ENCODE measurements around the gene GAS2.

GAS2 gene

DNA sequence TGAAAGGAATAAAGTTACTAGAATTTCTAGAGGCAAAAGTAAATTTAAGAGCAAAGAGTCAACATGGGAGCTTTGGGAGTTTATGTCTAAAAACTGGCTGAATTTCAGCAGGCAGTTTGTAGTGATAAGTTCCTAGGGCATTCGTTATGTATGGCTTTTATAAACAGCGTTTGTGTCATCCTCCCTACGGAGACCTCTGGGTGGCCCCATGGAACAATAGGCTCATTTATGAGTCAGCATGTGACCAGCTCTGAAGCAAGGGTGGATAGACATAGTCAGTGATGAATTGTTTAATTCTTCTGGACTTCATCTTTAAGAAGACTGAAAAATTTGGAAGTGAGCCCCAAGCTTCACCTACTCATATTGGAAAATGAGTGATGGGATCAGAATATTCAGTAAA is 126.1 kb downstream of the GAS2 start:
- 13% methylated on average over 3 of the region's 3 CpGs for WGBS
- no peak overlapping the region for H2BK15ac ChIP-seq (ENCODE audit: low read depth, poor library complexity, severe bottlenecking)
- H3K36me3 ChIP-seq (ENCODE audit: control insufficient read depth in 1 of 2, insufficient read depth in 2 of 2, low read depth in 1 of 2, low read length in 2 of 2), result no peaks in the 10 kb centered on the region
- H2BK120ac ChIP-seq (ENCODE audit: low read depth, low read length), result no peak overlapping the region
- H2BK12ac ChIP-seq (ENCODE audit: low read length in 2 of 2), result no peak overlapping the region
- H3K4me3 ChIP-seq (ENCODE audit: insufficient read depth in 1 of 2, low read depth in 1 of 2, low read length in 2 of 2), result no peak overlapping the region
- no peak overlapping the region for H2AFZ ChIP-seq (ENCODE audit: low read depth, low read length)
- no peak overlapping the region for H3K4ac ChIP-seq (ENCODE audit: low read depth in 1 of 2, low read length in 2 of 2)
- no peak overlapping the region for H2BK5ac ChIP-seq (ENCODE audit: low read depth, low read length, poor library complexity, severe bottlenecking)
- no peak overlapping the region for H3K27ac ChIP-seq (ENCODE audit: low read length, poor library complexity, severe bottlenecking)
- no peak overlapping the region for H3K4me2 ChIP-seq (ENCODE audit: low read length, poor library complexity, severe bottlenecking)
- no peaks in the 10 kb centered on the region for H3K4me1 ChIP-seq (ENCODE audit: control insufficient read depth, insufficient read depth, low read depth, low read length)
- DNase-seq, result peak; percentile 63
- no peak overlapping the region for H4K91ac ChIP-seq (ENCODE audit: low read length)
- no peak overlapping the region for H3K9ac ChIP-seq (ENCODE audit: low read length)
- H3K27me3 ChIP-seq (ENCODE audit: control insufficient read depth in 1 of 2, insufficient read depth in 1 of 2, low read length in 2 of 2), result no peaks in the 10 kb centered on the region
- no peak overlapping the region for H3K23ac ChIP-seq (ENCODE audit: low read length in 2 of 2)
- no peaks in the 10 kb centered on the region for H3K79me1 ChIP-seq (replicated peaks; ENCODE audit: low read length, poor library complexity, severe bottlenecking)
- H3K14ac ChIP-seq (ENCODE audit: low read length in 2 of 2), result no peak overlapping the region
- H2AK5ac ChIP-seq (ENCODE audit: low read length, severe bottlenecking), result no peak overlapping the region
- H3K18ac ChIP-seq (ENCODE audit: low read depth in 1 of 2, low read length in 2 of 2), result no peak overlapping the region
- H4K8ac ChIP-seq (ENCODE audit: low read length), result no peak overlapping the region
- no peaks in the 10 kb centered on the region for H3K9me3 ChIP-seq (ENCODE audit: control insufficient read depth, low read length)

DNA sequence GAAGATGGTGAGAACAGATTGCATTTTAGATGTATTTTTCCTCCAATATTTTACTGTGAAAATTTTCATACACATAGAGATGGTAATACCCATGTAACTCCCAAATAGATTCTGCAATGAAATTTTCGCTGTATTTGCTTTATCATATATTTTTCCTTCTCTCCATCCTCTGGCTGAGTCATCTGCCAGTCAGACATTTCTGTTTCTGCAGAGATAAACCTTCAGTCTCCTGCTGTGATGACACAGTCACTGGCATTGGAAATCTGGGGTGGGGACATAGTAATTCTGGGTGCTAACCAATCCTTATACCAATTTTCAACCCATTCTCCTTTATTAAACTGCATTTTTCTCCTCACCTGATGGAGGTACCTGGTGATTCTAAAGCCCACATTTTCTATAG is 129.5 kb downstream of the GAS2 start:
- no peak overlapping the region for H3K18ac ChIP-seq (ENCODE audit: low read depth in 1 of 2, low read length in 2 of 2)
- peaks cover 5% of the 10 kb centered on the region in 2 experiments for H3K27me3 ChIP-seq (ENCODE audit: control insufficient read depth in 1 of 2, insufficient read depth in 1 of 2, low read length in 2 of 2)
- H3K14ac ChIP-seq (ENCODE audit: low read length in 2 of 2), result no peak overlapping the region
- no peak overlapping the region for H2BK12ac ChIP-seq (ENCODE audit: low read length in 2 of 2)
- H2AFZ ChIP-seq (ENCODE audit: low read depth, low read length), result no peak overlapping the region
- H2BK15ac ChIP-seq (ENCODE audit: low read depth, poor library complexity, severe bottlenecking), result no peak overlapping the region
- no peak overlapping the region for H3K4me2 ChIP-seq (ENCODE audit: low read length, poor library complexity, severe bottlenecking)
- DNase-seq, result no peak
- H4K91ac ChIP-seq (ENCODE audit: low read length), result no peak overlapping the region
- H2BK120ac ChIP-seq (ENCODE audit: low read depth, low read length), result no peak overlapping the region
- no CpG with 5 or more reads among the region's 1 CpG for WGBS
- H2AK5ac ChIP-seq (ENCODE audit: low read length, severe bottlenecking), result no peak overlapping the region
- no peak overlapping the region for H3K27ac ChIP-seq (ENCODE audit: low read length, poor library complexity, severe bottlenecking)
- H3K4me3 ChIP-seq (ENCODE audit: insufficient read depth in 1 of 2, low read depth in 1 of 2, low read length in 2 of 2), result no peak overlapping the region
- H3K23ac ChIP-seq (ENCODE audit: low read length in 2 of 2), result no peak overlapping the region
- no peaks in the 10 kb centered on the region for H3K4me1 ChIP-seq (ENCODE audit: control insufficient read depth, insufficient read depth, low read depth, low read length)
- H2BK5ac ChIP-seq (ENCODE audit: low read depth, low read length, poor library complexity, severe bottlenecking), result no peak overlapping the region
- H4K8ac ChIP-seq (ENCODE audit: low read length), result no peak overlapping the region
- H3K36me3 ChIP-seq (ENCODE audit: control insufficient read depth in 1 of 2, insufficient read depth in 2 of 2, low read depth in 1 of 2, low read length in 2 of 2), result no peaks in the 10 kb centered on the region
- no peak overlapping the region for H3K9ac ChIP-seq (ENCODE audit: low read length)
- H3K9me3 ChIP-seq (ENCODE audit: control insufficient read depth, low read length), result no peaks in the 10 kb centered on the region
- H3K79me1 ChIP-seq (replicated peaks; ENCODE audit: low read length, poor library complexity, severe bottlenecking), result no peaks in the 10 kb centered on the region
- H3K4ac ChIP-seq (ENCODE audit: low read depth in 1 of 2, low read length in 2 of 2), result no peak overlapping the region

DNA sequence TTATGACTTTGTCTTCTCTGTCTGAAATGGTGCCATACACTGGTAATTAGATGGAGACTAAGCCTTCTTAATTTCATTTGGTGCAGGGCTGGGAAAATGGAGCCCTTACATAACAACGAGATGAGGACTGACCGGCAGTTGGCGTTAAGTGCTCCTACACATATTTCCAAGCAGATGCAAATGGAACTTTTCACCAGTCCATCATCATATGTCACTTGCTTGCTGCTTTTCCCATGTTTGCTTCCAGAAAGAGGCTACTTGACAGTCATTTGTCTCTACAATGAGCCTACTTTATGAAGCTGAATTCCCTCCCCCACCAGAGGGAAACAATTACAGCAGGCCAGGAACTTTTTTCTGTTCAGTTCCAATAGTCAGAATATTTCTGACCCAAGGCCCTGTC is 130.6 kb downstream of the GAS2 start:
- no peak overlapping the region for H3K27ac ChIP-seq (ENCODE audit: low read length, poor library complexity, severe bottlenecking)
- WGBS, result 91% methylated on average over 3 of the region's 3 CpGs
- no peak overlapping the region for H3K23ac ChIP-seq (ENCODE audit: low read length in 2 of 2)
- no peak overlapping the region for H2BK15ac ChIP-seq (ENCODE audit: low read depth, poor library complexity, severe bottlenecking)
- H2BK120ac ChIP-seq (ENCODE audit: low read depth, low read length), result no peak overlapping the region
- H2AK5ac ChIP-seq (ENCODE audit: low read length, severe bottlenecking), result no peak overlapping the region
- H3K4me1 ChIP-seq (ENCODE audit: control insufficient read depth, insufficient read depth, low read depth, low read length), result no peaks in the 10 kb centered on the region
- H4K8ac ChIP-seq (ENCODE audit: low read length), result no peak overlapping the region
- no peak overlapping the region for H3K4ac ChIP-seq (ENCODE audit: low read depth in 1 of 2, low read length in 2 of 2)
- H3K79me1 ChIP-seq (replicated peaks; ENCODE audit: low read length, poor library complexity, severe bottlenecking), result no peaks in the 10 kb centered on the region
- no peak overlapping the region for H3K4me3 ChIP-seq (ENCODE audit: insufficient read depth in 1 of 2, low read depth in 1 of 2, low read length in 2 of 2)
- no peak overlapping the region for H3K9ac ChIP-seq (ENCODE audit: low read length)
- DNase-seq, result no peak
- no peak overlapping the region for H2BK12ac ChIP-seq (ENCODE audit: low read length in 2 of 2)
- H4K91ac ChIP-seq (ENCODE audit: low read length), result no peak overlapping the region
- no peaks in the 10 kb centered on the region for H3K36me3 ChIP-seq (ENCODE audit: control insufficient read depth in 1 of 2, insufficient read depth in 2 of 2, low read depth in 1 of 2, low read length in 2 of 2)
- H3K9me3 ChIP-seq (ENCODE audit: control insufficient read depth, low read length), result no peaks in the 10 kb centered on the region
- H2BK5ac ChIP-seq (ENCODE audit: low read depth, low read length, poor library complexity, severe bottlenecking), result no peak overlapping the region
- peaks cover 5% of the 10 kb centered on the region in 2 experiments for H3K27me3 ChIP-seq (ENCODE audit: control insufficient read depth in 1 of 2, insufficient read depth in 1 of 2, low read length in 2 of 2)
- H3K18ac ChIP-seq (ENCODE audit: low read depth in 1 of 2, low read length in 2 of 2), result no peak overlapping the region
- H3K4me2 ChIP-seq (ENCODE audit: low read length, poor library complexity, severe bottlenecking), result no peak overlapping the region
- no peak overlapping the region for H3K14ac ChIP-seq (ENCODE audit: low read length in 2 of 2)
- H2AFZ ChIP-seq (ENCODE audit: low read depth, low read length), result no peak overlapping the region

DNA sequence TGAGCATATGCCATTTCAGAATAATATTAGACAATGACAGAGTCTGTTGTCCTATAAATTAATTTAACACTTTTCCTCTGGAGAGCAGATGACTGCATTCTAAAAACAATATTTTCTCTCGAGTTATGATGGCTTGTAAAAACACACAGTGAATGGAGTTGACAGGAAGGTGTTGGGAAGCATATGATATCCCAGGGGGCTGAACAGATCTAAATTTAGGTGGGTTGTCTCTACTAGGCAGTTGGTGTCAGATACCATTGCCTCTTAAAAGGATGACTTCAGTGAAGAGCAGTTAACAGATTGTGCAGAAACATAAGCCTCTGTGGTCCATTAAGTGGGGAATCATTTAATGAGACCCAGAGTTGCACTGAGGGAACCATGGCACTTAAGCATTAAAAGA is 132.5 kb downstream of the GAS2 start:
- H2BK15ac ChIP-seq (ENCODE audit: low read depth, poor library complexity, severe bottlenecking), result no peak overlapping the region
- H3K9ac ChIP-seq (ENCODE audit: low read length), result no peak overlapping the region
- no peak for DNase-seq
- H2BK5ac ChIP-seq (ENCODE audit: low read depth, low read length, poor library complexity, severe bottlenecking), result no peak overlapping the region
- no peak overlapping the region for H2BK120ac ChIP-seq (ENCODE audit: low read depth, low read length)
- no peak overlapping the region for H2BK12ac ChIP-seq (ENCODE audit: low read length in 2 of 2)
- H3K27ac ChIP-seq (ENCODE audit: low read length, poor library complexity, severe bottlenecking), result no peak overlapping the region
- no peak overlapping the region for H3K18ac ChIP-seq (ENCODE audit: low read depth in 1 of 2, low read length in 2 of 2)
- H3K14ac ChIP-seq (ENCODE audit: low read length in 2 of 2), result no peak overlapping the region
- no peak overlapping the region for H4K91ac ChIP-seq (ENCODE audit: low read length)
- H2AK5ac ChIP-seq (ENCODE audit: low read length, severe bottlenecking), result no peak overlapping the region
- H3K23ac ChIP-seq (ENCODE audit: low read length in 2 of 2), result no peak overlapping the region
- no peaks in the 10 kb centered on the region for H3K4me1 ChIP-seq (ENCODE audit: control insufficient read depth, insufficient read depth, low read depth, low read length)
- H3K4me2 ChIP-seq (ENCODE audit: low read length, poor library complexity, severe bottlenecking), result no peak overlapping the region
- H2AFZ ChIP-seq (ENCODE audit: low read depth, low read length), result no peak overlapping the region
- no peaks in the 10 kb centered on the region for H3K79me1 ChIP-seq (replicated peaks; ENCODE audit: low read length, poor library complexity, severe bottlenecking)
- H3K36me3 ChIP-seq (ENCODE audit: control insufficient read depth in 1 of 2, insufficient read depth in 2 of 2, low read depth in 1 of 2, low read length in 2 of 2), result no peaks in the 10 kb centered on the region
- no peak overlapping the region for H3K4ac ChIP-seq (ENCODE audit: low read depth in 1 of 2, low read length in 2 of 2)
- WGBS, result 73% methylated on average over 1 of the region's 1 CpG
- no peaks in the 10 kb centered on the region for H3K9me3 ChIP-seq (ENCODE audit: control insufficient read depth, low read length)
- peaks cover 5% of the 10 kb centered on the region in 2 experiments for H3K27me3 ChIP-seq (ENCODE audit: control insufficient read depth in 1 of 2, insufficient read depth in 1 of 2, low read length in 2 of 2)
- H3K4me3 ChIP-seq (ENCODE audit: insufficient read depth in 1 of 2, low read depth in 1 of 2, low read length in 2 of 2), result no peak overlapping the region
- H4K8ac ChIP-seq (ENCODE audit: low read length), result no peak overlapping the region

Measured in mesenchymal stem cell (in vitro differentiated cells and primary cell).